Fibroblast of upper back skin (primary cell): ENCODE measurements around the gene STXBP2.
"Not testable (repeated sequence)": the region's sequence is repeated elsewhere in the genome, so short reads cannot be mapped to it uniquely, and the experiment has no call there.

ENCODE experiments used
- DNase-seq: peaks from one replicate; pipeline ENCODE4 v3.0.0-alpha.2; 2013

STXBP2 gene

DNA sequence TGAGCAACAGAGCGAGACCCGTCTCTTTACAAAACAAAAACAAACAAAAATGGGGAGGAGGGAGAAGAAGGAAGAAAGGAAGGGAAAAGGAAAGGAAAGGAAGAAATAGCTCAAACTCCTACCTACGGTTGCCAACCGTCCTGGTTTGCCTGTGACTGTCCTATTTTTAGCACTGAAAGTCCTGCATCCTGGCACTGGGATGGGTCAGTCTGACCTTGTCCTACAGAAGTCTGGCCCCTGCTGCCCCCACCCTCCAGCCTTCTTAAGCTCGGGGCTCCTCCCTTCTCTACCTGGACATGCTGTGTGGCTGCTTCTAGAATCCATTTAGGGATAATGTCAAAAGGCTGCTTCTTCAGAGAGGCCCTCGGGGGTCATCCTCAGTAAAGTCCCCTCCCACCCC, 1.2 kb upstream of the STXBP2 start:
- no peak for DNase-seq

DNA sequence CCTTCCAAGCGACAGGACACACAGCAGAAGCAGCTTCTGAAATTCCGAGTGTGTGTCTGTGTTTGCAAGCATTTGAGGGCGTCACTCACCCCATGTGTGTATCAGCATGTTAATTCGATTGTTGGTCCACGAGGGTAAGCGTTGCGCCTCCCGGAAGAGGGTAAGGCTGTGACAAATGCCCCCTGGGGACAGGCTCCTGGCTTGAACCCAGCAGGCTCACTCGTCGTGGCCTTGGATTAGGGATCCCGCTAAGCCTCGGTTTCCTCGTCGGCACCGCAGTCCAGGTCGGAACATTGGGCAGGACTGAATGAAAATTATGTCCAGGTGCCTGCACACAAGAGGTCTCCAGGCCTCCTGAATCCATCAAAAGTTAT, 606 bp upstream of the STXBP2 start:
- DNase-seq, result no peak

DNA sequence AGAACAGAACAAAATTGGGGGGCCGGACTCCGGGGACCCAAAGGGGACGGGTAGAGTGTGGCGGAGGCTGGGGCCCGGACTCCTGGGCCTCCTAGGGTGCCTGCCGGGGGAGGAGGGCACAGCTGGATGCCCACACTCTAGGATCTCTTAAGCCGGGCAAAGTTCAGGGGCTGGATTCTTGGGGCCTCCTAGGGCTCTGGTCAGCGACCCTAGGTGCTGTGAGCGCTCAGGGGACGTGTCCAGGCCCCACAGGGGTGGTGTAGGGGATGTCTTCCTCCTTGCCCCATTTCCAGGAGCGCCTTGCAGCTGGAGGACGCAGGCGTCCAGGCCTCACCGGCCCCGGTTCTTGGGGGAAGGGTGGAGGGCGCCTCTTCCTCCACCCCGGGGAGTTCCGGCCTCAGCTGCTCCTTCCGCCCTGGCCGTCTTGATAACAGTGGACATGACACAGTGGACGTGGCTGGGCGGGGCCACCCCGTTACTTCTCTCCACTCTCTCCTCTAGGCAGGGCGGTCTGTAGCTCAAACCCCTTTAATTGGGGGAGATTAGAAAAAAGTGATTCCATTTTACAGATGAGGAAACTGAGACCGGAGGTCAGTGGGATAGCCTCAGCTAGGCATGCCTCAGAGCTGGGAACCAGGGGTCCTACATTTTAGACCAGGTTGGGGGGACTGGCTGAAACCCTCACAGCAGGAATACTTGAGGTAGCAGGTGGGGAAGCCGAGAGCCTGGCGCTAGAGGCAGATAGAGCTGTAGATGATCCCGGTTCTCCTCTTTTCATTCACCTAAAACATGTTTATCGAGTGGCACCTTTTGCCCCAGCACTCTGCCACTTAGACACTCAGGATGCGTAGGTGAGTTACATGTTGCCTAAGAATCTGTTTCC, 705 bp downstream of the STXBP2 start:
- no peak for DNase-seq

DNA sequence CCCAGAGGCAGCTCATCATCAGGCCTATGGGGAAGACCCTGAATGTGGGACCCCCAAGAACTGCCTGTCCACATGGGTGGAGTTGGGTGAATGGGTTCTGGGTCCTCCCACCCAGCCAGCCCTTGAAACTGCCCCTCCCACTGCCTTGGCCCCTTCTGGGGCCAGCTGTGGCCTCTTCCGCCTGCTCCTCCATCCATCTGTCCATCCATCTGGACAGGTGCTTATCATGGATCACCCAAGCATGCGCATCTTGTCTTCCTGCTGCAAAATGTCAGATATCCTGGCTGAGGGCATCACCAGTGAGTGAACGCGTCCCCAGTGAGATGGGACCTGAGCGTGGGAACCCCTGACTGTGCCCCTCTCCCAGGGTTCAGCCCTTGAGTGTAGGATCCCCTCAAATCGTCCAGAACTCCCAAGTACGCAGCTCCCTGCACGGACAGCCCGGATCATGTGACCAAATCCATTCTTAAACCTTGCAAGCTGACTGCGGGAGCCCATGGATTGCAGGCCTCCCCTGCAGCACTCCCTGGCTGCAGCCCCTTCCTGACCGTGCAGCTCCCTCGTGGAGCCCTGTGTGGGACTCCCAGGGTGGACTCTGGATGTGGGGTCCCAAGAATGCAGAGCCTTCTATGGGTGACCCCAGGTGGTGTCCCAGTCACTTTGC, 2.0 kb downstream of the STXBP2 start:
- DNase-seq, result no peak

DNA sequence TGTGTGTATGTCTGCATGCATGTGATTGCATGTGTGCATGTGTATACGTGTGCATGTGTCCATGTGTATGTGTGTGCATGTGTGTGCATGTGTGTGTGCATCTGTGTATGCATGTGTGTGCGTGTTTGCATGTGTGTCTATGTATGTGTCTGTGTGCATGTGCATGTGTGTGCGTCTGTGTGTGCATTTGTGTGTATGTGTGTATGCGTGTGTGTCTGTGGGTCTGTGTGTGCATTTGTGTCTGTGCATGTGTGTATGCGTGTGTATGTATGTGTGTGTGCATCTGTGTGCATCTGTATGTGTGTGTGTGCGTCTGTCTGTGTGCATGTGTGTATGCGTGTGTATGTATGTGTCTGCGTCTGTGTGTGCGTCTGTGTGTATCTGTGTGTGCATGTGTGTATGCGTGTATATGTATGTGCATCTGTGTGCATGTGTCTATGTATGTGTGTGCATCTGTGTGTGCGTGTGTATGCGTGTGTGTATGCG, 3.0 kb downstream of the STXBP2 start:
- no peak for DNase-seq

DNA sequence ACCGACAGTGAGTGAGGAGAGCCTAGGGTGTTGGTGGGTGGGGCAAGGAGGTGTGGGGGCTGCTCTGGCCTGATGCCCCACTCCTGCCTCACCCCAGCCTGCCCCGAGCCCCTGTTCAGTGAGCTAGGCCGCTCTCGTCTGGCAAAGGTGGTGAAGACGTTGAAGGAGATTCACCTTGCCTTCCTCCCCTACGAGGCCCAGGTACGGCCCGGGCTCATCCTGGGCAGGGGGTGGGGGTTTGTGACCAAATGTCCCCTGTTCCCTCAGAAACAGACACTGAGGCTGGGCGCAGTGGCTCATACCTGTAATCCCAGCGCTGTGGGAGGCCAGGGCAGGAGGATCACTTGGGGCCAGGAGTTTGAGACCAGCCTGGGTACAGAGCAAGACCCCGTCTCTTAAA, 3.9 kb downstream of the STXBP2 start:
- DNase-seq, result no peak

DNA sequence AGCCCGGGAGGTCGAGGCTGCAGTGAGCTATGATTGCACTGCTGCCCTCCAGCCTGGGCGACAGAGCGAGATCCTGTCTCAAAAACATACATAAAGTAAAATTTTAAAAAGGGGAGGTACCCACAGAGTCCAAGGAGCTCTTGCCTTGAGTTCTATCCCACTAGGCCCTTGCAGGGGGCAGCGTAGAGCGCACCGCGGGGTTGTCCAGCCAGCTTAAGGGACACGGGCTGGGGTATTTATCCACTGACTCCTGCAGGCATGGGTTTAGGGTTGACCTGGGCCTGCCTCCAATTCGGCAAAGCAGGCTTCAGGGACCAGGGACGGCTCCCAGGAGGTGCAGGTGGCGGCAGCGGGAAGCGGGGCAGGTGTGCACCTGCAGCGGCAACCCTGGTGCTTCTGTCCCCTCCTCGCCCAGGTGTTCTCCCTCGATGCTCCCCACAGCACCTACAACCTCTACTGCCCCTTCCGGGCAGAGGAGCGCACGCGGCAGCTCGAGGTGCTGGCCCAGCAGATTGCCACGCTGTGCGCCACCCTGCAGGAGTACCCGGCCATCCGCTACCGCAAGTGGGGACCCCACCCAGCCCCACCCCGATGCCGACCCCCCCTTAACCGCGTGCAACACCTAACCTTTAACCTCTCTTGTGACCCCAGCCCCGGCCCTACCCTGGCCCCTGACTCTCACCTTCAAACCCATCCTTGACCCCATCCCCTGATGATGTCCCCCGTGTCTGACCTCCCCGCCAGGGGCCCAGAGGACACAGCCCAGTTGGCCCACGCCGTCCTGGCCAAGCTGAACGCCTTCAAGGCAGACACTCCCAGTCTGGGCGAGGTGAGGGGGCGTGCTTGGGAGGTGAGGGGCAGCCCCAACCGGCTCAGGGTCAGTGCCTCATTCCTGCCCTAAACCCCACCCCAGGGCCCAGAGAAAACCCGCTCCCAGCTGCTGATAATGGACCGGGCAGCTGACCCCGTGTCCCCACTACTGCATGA, 4.7 kb downstream of the STXBP2 start:
- DNase-seq, result no peak

DNA sequence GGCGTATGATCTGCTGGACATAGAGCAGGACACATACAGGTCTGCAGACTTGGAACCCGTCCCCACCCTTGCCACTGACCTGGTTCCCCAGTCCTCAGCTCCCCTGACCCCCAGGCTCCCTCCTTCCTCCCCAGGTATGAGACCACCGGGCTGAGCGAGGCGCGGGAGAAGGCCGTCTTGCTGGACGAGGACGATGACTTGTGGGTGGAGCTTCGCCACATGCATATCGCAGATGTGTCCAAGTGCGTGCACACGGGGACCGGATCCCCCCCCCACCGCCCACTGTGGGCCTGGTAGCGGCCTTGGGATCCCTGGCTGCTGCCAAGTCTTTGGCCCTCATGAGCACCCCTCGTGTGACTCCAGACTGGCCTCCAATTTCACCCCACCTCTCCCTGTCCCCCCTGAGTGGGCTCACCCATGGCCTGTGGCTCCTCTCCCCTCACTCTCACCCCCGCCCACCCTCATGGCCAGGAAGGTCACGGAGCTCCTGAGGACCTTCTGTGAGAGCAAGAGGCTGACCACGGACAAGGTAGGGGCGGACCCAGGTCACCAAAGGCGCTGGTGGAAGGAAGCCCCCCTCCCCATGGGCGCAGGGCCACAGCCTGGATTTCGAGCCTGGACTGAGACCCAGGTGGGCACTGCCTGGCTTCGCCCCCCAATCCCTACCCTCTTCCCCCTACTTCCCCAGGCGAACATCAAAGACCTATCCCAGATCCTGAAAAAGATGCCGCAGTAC, 5.6 kb downstream of the STXBP2 start:
- DNase-seq, result no peak

DNA sequence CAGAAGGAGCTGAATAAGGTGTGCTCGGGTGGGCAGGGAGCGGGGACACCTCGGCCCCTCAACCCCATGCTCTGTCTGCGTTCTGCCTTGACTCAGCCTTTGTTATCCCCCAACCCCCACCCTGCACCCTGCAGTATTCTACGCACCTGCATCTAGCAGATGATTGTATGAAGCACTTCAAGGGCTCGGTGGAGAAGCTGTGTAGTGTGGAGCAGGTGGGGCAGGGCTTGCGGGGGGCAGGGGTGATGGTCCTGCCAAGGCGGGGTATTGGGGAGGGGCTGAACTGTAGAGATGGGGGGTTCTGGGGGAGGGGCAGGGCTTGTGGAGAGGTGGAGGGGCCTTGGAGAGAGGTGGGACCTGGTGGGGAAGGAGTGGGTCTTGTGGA, 6.1 kb downstream of the STXBP2 start:
- no peak for DNase-seq

DNA sequence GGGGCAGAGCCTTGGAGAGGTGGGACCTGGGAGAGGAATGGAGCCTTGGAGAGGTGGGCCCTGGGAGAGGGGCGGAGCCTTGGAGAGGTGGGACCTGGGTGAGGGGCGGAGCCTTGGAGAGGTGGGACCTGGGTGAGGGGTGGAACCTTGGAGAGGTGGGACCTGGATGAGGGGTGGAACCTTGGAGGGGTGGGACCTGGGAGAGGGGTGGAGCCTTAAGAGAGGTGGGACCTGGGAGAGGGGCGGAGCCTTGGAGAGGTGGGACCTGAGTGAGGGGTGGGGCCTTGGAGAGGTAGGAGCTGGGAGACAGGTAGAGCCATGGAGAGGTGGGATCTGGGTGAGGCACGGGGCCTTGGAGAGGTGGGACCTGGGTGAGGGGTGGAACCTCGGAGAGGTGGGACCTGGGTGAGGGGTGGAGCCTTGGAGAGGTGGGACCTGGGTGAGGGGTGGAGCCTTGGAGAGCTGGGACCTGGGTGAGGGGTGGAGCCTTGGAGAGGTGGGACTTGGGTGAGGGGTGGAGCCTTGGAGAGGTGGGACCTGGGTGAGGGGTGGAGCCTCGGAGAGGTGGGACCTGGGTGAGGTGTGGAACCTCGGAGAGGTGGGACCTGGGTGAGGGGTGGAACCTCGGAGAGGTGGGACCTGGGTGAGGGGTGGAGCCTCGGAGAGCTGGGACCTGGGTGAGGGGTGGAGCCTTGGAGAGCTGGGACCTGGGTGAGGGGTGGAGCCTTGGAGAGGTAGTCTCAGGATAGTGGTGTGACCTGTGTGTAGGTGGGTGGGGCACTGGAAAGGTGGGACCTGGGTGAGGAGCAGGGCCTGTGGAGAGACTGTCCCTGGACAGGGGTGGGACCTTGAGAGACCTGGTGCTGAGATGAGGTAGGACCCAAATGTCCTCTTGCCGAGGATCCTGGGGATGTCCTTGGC, 7.0 kb downstream of the STXBP2 start:
- not testable (repeated sequence) for DNase-seq

DNA sequence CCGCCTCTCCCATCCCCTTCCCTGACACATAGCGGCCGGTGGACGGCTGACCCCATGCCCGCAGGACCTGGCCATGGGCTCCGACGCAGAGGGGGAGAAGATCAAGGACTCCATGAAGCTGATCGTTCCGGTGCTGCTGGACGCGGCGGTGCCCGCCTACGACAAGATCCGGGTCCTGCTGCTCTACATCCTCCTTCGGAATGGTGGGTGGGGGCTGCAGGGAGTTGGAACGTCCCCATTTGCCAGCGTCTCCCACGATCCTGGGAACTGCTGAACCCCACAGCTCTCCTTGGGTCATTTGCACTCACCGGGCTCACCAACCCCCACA, 7.6 kb downstream of the STXBP2 start:
- DNase-seq, result no peak

DNA sequence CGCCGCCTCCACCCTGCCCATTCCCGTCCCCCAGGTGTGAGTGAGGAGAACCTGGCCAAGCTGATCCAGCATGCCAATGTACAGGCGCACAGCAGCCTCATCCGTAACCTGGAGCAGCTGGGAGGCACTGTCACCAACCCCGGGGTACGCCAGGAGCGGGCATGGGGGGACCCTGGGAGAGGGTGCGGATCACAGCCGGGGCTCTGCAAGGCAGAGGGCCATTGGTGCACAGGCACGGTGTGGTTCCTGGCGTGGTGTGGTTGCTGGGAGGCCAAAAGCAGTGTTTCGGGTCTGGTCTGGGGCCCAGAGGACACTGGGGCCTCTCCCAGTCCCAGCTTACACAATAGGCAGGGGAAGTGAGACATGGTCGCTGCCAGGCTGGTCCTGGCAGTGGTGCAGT, 8.3 kb downstream of the STXBP2 start:
- no peak for DNase-seq

DNA sequence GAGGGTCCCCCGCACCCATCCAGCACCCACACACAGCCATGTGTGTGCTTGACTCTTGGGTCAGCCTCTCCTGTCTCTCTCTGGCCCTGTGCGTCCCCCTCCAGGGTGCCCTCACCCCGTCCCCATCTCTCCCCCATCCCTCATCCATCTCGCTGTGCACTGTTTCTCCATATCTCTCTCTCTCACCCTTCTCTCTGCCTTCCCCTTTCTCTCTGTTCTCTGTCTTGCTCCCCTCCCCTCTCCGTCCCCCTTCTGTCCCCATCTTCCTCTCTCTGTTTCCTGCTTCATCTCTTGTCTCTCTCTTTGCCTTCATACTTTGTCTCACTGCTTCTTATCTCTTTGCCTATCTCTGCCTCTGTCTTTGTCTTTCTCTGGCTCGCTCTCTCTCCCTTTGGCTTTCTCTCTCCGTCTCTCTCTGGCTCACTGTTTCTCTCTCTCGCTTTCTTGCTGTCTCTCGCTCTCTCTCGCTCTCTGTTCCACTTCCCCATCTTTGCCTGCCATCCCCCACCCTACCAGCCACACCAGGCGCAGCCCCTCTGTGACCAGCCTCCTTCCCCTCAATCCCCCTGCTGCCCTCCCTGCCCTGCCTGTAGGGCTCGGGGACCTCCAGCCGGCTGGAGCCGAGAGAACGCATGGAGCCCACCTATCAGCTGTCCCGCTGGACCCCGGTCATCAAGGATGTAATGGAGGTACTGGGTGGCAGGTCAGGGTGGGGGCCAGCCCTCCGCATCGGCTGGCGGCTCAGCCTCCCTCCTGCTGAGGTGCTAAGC, 8.9 kb downstream of the STXBP2 start:
- DNase-seq, result no peak

DNA sequence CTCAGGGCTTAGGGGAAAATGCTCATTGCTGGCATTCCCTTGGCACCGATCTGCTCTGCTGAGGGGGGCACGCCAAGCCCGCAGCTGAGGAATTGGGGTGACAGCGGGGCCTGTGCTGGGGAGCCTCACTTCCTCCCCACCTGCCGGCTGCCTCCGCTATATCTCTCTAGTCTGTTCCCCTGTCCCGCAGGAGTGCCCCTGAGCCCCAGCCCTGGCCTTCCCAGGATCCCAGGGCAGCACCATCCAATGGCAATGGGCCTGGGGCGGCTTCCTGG, 9.5 kb downstream of the STXBP2 start:
- DNase-seq, result no peak

DNA sequence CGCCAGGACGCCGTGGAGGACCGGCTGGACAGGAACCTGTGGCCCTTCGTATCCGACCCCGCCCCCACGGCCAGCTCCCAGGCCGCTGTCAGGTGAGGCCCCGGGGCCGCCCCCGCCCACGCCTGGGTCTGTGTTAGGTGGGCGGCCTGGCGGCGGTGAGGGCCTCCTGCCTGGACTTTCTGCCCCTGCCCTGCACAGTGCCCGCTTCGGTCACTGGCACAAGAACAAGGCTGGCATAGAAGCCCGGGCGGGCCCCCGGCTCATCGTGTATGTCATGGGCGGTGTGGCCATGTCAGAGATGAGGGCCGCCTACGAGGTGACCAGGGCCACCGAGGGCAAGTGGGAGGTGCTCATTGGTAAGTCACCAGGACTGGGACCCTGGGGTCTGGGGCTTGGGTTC, 10.2 kb downstream of the STXBP2 start:
- DNase-seq, result no peak

DNA sequence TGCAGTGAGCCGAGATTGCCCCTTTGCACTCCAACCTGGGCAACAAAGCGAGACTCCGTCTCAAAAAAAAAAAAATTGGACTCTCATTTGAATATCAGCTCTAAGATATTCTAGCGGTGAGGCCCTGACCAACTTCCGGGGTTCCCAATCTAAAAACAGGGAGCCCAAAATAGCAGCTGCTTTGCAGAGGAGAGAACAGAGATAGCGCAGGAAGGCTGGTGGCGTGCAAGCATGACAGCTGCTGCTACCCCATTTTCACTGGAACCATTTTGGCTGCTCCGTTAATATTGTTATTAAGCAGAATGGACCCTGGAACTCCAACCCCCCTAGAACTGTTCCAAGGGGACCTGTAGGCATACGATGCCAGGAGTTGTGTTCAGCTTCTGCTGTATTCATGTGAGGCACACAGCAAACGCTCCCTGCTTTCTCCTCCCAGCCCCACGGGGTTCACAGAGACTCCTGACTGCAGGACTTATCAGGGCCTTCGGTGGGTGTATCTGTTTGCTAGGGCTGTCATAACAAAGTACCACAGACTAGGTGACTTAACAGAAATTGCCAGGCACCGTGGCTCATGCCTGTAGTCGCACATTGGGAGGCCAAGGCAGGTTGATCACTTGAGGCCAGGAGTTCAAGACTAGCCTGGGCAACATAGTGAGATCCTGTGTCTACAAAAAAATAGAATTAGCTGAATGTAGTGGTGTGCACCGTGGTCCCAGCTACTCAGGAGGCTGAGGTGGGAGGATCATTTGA, 11.5 kb downstream of the STXBP2 start:
- no peak for DNase-seq

DNA sequence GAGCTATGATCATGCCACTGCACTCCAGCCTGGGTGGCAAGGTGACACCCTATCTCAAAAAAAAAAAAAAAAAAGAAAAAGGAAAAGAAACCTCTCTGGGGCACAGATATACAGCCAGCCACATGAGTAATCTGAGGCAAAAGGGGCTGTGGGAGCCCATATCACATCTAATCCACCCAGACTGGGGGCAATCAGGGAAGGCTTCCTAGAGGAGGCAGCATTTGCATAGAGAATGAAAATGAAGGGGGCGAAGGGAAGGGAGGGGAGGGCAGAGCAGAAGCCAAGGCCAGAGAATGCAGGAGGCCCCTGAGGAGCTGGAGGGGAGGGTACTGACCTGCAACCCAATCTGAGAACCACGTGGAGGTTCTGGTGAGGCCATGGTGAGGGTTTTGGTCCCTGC, 13.2 kb downstream of the STXBP2 start:
- no peak for DNase-seq

DNA sequence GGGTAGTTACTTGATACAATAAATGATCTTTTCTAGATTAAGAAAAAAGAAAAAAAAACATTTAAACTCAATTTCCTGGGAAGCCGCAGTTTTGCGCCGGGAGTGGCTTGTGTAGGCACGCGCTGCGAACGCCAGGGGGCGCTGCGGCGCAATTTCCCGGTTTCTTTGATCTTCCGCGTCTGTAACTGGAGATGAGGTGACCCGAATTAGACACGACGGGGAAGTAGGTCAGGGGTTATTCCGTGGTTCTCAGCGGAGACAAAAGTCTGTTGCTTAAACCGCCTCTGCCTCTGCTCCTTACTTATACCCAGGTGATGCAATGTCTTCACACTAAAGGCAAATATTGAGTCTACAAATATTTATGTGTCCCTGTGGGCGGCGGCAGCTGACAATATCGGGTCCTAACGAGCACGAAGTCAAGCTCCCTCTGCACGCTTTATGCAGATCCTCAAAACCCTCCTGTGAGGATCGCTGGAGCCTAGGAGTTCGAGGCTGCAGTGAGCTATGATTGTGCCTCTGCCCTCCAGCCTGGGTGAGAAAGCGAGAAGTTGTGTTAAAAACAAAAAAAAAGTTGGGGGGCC, 15.2 kb downstream of the STXBP2 start:
- peak; percentile 59 for DNase-seq

DNA sequence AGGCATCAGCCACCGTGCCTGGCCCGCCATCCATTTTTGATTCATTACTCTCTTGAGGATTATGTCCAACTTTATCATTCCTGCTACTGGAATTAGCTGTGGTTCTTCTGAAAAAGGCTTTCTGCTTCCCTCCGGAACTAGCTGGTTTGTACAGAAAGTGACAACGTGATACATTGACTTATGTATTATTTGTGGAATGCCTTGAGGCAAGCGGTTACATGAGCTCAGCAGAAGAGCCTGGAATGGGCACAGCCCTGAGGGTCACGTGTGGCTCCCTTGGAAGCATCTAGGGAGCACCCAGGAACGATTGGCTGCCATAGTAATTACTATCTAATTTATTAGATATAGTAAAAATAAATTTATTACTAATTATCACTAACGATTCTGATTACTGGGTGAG, 17.5 kb downstream of the STXBP2 start:
- peak; percentile 12 for DNase-seq

DNA sequence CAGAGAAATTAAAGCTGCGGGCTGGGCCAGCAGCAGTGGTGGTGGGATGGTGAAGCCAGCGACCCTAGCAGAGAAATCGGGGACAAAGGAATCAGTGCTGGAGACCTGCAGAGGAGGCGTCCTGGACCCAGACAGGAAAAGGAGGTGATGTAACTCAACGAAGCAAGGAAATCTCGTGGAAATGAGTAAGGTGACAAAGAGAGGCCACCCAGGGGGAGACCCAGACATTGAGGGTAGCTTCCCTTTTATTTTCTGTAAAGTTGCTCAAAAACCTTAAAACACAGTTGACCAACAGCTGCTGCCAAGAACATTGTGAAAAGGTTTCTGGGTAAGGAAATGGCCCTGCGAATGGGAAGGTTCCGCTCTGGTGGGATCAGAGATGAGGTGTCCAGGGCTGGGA, 18.7 kb downstream of the STXBP2 start:
- DNase-seq, result no peak
